HG02981 (cell line): Measurements from ENCODE around the gene APBA3.

Source experiments
- ATAC-seq: cut with Tn5 transposase; IDR thresholded peaks from one replicate; pipeline ENCODE4 v1.9.1; 2021; ENCODE audit warnings: mild to moderate bottlenecking, moderate library complexity; ENCODE audit not compliant: unreplicated experiment

The APBA3 gene

GRCh38 chr19:3751236-3751635 lies 10.3 kb downstream of the APBA3 start:
- no peak for ATAC-seq

GRCh38 chr19:3750211-3750610 lies 11.3 kb downstream of the APBA3 start:
- ATAC-seq = no peak

GRCh38 chr19:3748965-3749364 lies 12.5 kb downstream of the APBA3 start:
- no peak for ATAC-seq

- no peak for ATAC-seq
These were observed 15.0 kb downstream of the APBA3 start for GRCh38 chr19:3746371-3747056.

GRCh38 chr19:3745363-3746045 lies 16.0 kb downstream of the APBA3 start:
- no peak for ATAC-seq

- ATAC-seq = no peak
These were observed 18.0 kb downstream of the APBA3 start for GRCh38 chr19:3743486-3743885.

- ATAC-seq = no peak
These were observed 21.1 kb downstream of the APBA3 start for GRCh38 chr19:3740431-3740830.

GRCh38 chr19:3738477-3739220 lies 22.8 kb downstream of the APBA3 start:
- ATAC-seq = no peak

GRCh38 chr19:3737487-3738205 lies 23.8 kb downstream of the APBA3 start:
- ATAC-seq = no peak

- ATAC-seq = no peak
These were observed 25.3 kb downstream of the APBA3 start for GRCh38 chr19:3736106-3736724.

- ATAC-seq = no peak
These were observed 27.2 kb downstream of the APBA3 start for GRCh38 chr19:3734310-3734600.

GRCh38 chr19:3733549-3734309 lies 27.8 kb downstream of the APBA3 start:
- ATAC-seq = no peak

GRCh38 chr19:3732108-3732507 lies 29.4 kb downstream of the APBA3 start:
- no peak for ATAC-seq

GRCh38 chr19:3730457-3730958 lies 31.0 kb downstream of the APBA3 start:
- no peak for ATAC-seq

GRCh38 chr19:3725640-3726310 lies 35.7 kb downstream of the APBA3 start:
- ATAC-seq = no peak

GRCh38 chr19:3725121-3725520 lies 36.4 kb downstream of the APBA3 start:
- ATAC-seq = no peak

GRCh38 chr19:3723883-3724282 lies 37.6 kb downstream of the APBA3 start:
- no peak for ATAC-seq

GRCh38 chr19:3723110-3723488 lies 38.4 kb downstream of the APBA3 start:
- ATAC-seq = no peak

GRCh38 chr19:3722443-3723109 lies 38.9 kb downstream of the APBA3 start:
- no peak for ATAC-seq
